ENCODE results near the gene ZRANB2. TPM values are rescaled to one million over a fixed set of nuclear protein-coding genes. Genes with fewer than 3 reads are reported as not detected.

ZRANB2 gene
- total RNA-seq, 1 experiment from 2014 or later = 54.2 TPM

DNA sequence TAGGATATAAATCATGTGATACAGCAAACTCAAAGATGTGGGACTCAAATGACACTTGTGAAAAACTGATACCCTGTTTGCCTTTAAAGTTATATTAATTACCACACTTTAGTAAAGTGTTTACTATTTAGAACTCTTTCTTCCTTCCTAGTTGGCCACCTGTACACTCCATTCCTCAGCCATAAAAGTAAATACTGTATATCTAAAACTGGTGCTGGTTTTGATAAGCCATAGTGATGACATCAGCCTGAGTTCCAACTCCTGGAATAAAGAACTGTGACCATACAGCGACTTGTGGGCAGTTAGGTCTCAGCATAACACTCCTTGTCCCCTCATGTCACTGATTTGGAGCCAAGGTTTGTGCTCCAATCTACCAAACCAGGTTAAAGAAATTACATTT, 36.0 kb downstream of the ZRANB2 start:
- Histone ChIP-seq H3K9me3 (no peaks in the 10 kb centered on the region), H3K27me3 (replicated peaks; ENCODE audit: control insufficient read depth, insufficient read depth, low read length) (no peaks in the 10 kb centered on the region), H3K4me3 (ENCODE audit: low read depth, low read length) (no peak overlapping the region), H3K4me1 (no peaks in the 10 kb centered on the region), H3K36me3 (ENCODE audit: control insufficient read depth, insufficient read depth, low read length) (no peaks in the 10 kb centered on the region)
- CTCF ChIA-PET = no interaction called here
- Mint-ChIP-seq H3K9me3 (ENCODE audit: unreplicated experiment) (no peaks in the 10 kb centered on the region), H3K27ac (ENCODE audit: unreplicated experiment) (no peak overlapping the region), H3K36me3 (ENCODE audit: insufficient read depth, unreplicated experiment) (no peaks in the 10 kb centered on the region), H3K27me3 (ENCODE audit: insufficient read depth, unreplicated experiment) (peaks cover under 1% of the 10 kb centered on the region), H3K4me3 (ENCODE audit: unreplicated experiment) (no peak overlapping the region), H3K4me1 (ENCODE audit: low read depth, unreplicated experiment) (no peaks in the 10 kb centered on the region)
- DNase-seq = no peak
- no TSS peak for BruUV-seq (replicated peaks)
- POLR2A ChIA-PET = no interaction called here
- TF ChIP-seq, protein P1, sequence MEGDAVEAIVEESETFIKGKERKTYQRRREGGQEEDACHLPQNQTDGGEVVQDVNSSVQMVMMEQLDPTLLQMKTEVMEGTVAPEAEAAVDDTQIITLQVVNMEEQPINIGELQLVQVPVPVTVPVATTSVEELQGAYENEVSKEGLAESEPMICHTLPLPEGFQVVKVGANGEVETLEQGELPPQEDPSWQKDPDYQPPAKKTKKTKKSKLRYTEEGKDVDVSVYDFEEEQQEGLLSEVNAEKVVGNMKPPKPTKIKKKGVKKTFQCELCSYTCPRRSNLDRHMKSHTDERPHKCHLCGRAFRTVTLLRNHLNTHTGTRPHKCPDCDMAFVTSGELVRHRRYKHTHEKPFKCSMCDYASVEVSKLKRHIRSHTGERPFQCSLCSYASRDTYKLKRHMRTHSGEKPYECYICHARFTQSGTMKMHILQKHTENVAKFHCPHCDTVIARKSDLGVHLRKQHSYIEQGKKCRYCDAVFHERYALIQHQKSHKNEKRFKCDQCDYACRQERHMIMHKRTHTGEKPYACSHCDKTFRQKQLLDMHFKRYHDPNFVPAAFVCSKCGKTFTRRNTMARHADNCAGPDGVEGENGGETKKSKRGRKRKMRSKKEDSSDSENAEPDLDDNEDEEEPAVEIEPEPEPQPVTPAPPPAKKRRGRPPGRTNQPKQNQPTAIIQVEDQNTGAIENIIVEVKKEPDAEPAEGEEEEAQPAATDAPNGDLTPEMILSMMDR (IDR thresholded peaks at IDR 0.05; ENCODE audit: insufficient read depth in 1 of 2, low read depth in 1 of 2, low read length in 1 of 2, severe bottlenecking in 1 of 2, unreplicated experiment in 1 of 2) = no peak
- intact Hi-C loops (cut with micrococcal nuclease; ENCODE audit: unreplicated experiment) = no loop called here

DNA sequence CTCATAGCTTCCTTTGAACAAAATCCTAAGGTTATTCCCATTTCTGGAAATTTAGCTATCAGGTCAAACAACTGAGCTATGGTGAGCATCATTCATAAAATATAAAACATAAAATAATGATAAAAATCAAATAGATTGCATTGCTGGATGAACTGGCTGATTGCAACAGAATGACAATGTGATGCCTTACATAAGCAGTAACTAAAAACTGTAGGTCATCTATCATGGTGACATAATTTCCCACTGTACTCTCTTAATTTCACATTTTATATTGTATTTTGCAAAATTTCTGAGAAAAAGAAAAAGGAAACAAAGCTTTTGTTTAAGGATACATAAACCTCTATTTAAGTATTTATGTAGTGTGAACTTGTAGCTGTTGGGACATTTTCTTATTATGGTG, 37.8 kb downstream of the ZRANB2 start:
- intact Hi-C loops (cut with micrococcal nuclease; ENCODE audit: unreplicated experiment) = no loop called here
- ChIA-PET POLR2A (no interaction called here), CTCF (no interaction called here)
- TF ChIP-seq, protein P1 (IDR thresholded peaks at IDR 0.05; ENCODE audit: insufficient read depth in 1 of 2, low read depth in 1 of 2, low read length in 1 of 2, severe bottlenecking in 1 of 2, unreplicated experiment in 1 of 2) = no peak
- Histone ChIP-seq H3K27me3 (replicated peaks; ENCODE audit: control insufficient read depth, insufficient read depth, low read length) (no peaks in the 10 kb centered on the region), H3K4me3 (ENCODE audit: low read depth, low read length) (no peak overlapping the region), H3K4me1 (no peaks in the 10 kb centered on the region), H3K9me3 (no peaks in the 10 kb centered on the region), H3K36me3 (ENCODE audit: control insufficient read depth, insufficient read depth, low read length) (no peaks in the 10 kb centered on the region)
- no peaks in the 10 kb centered on the region for H3K9me3 Mint-ChIP-seq (ENCODE audit: unreplicated experiment)
- H3K27me3 Mint-ChIP-seq (ENCODE audit: insufficient read depth, unreplicated experiment) = peaks cover 9% of the 10 kb centered on the region
- no peak overlapping the region for H3K4me3 Mint-ChIP-seq (ENCODE audit: unreplicated experiment)
- no peak overlapping the region for H3K27ac Mint-ChIP-seq (ENCODE audit: unreplicated experiment)
- no peaks in the 10 kb centered on the region for H3K36me3 Mint-ChIP-seq (ENCODE audit: insufficient read depth, unreplicated experiment)
- H3K4me1 Mint-ChIP-seq (ENCODE audit: low read depth, unreplicated experiment) = no peaks in the 10 kb centered on the region
- no TSS peak for BruUV-seq (replicated peaks)
- DNase-seq = no peak

DNA sequence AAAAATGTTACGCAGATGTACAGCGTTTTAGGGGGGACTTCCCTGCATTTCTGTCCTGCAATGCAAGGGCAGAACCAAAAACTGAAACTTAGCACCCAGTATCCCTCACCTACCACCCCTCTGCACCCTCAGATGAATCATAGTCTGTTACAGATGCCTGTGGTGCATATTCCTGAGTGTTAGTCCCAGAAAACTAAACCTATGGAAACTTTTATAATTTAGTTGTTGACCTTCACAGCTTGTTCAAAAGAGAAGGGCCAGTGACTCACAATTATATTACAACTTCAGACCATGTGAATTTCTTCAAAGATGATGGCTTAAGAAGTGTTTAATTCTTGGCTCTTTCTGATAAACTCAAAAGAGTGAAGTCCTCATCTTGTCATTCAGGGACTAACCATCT, 39.0 kb downstream of the ZRANB2 start:
- no TSS peak for BruUV-seq (replicated peaks)

More for the DNA sequence above, 39.0 kb downstream of the ZRANB2 start:
- Mint-ChIP-seq H3K27ac (ENCODE audit: unreplicated experiment) (no peak overlapping the region), H3K27me3 (ENCODE audit: insufficient read depth, unreplicated experiment) (peaks cover 9% of the 10 kb centered on the region), H3K4me3 (ENCODE audit: unreplicated experiment) (no peak overlapping the region), H3K9me3 (ENCODE audit: unreplicated experiment) (no peaks in the 10 kb centered on the region), H3K4me1 (ENCODE audit: low read depth, unreplicated experiment) (no peaks in the 10 kb centered on the region), H3K36me3 (ENCODE audit: insufficient read depth, unreplicated experiment) (no peaks in the 10 kb centered on the region)
- Histone ChIP-seq H3K36me3 (ENCODE audit: control insufficient read depth, insufficient read depth, low read length) (no peaks in the 10 kb centered on the region), H3K9me3 (no peaks in the 10 kb centered on the region), H3K4me3 (ENCODE audit: low read depth, low read length) (no peak overlapping the region), H3K27me3 (replicated peaks; ENCODE audit: control insufficient read depth, insufficient read depth, low read length) (no peaks in the 10 kb centered on the region), H3K4me1 (no peaks in the 10 kb centered on the region)
- intact Hi-C loops (cut with micrococcal nuclease; ENCODE audit: unreplicated experiment) = no loop called here
- TF ChIP-seq, protein P1 (IDR thresholded peaks at IDR 0.05; ENCODE audit: insufficient read depth in 1 of 2, low read depth in 1 of 2, low read length in 1 of 2, severe bottlenecking in 1 of 2, unreplicated experiment in 1 of 2) = no peak
- ChIA-PET CTCF (no interaction called here), POLR2A (no interaction called here)
- DNase-seq = no peak

Measured in Caco-2 (cell line).